Measurements from ENCODE around the gene APRT.

DNA sequence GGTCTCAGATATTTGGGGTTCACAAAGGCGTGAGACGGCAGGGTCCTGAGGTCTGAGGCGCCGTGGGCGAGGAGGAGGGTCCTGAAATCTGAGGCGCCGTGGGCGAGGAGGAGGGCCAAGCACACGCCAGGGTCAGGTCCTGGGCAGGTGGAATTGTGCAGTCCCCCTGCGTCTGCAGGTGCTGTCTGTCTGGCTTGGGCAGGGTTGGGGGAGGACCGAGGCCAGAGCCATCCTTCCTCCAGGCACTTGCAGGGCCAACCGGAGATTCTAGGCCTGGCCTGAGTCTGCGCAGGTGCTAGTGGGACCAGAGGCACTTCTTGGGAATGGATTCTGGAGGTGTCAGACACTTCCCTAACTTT, 2.4 kb upstream of the APRT start:
- TF ChIP-seq, protein P1, sequence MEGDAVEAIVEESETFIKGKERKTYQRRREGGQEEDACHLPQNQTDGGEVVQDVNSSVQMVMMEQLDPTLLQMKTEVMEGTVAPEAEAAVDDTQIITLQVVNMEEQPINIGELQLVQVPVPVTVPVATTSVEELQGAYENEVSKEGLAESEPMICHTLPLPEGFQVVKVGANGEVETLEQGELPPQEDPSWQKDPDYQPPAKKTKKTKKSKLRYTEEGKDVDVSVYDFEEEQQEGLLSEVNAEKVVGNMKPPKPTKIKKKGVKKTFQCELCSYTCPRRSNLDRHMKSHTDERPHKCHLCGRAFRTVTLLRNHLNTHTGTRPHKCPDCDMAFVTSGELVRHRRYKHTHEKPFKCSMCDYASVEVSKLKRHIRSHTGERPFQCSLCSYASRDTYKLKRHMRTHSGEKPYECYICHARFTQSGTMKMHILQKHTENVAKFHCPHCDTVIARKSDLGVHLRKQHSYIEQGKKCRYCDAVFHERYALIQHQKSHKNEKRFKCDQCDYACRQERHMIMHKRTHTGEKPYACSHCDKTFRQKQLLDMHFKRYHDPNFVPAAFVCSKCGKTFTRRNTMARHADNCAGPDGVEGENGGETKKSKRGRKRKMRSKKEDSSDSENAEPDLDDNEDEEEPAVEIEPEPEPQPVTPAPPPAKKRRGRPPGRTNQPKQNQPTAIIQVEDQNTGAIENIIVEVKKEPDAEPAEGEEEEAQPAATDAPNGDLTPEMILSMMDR (IDR thresholded peaks at IDR 0.05), result no peak
- no peak for TF ChIP-seq POLR2AphosphoS5 (IDR thresholded peaks at IDR 0.05)
